ENCODE measurements around the gene MEGF11. TPM values are rescaled to one million over a fixed set of nuclear protein-coding genes. Genes with fewer than 3 reads are reported as not detected.

Gene MEGF11
- total RNA-seq, 1 experiment from 2014 or later: 1.2 TPM

DNA sequence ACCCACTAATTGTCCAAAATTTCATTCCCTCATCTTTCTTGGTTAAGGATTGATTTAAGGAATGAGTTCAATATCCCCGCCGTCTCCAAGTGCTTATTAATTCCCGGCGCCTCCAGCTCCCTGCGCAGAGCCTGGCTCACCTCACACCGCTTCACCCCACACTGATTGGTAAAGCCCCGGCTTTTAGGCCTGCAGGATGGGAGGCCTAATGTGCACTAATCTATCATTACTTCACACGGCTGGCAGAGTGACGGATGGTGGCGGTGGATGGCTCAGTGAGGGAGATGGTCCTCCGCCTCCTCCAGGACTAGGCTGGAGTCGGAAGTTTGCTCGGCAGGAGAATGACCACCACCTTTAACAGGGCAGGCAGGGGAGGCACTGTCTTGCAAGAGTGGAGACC, 81.7 kb downstream of the MEGF11 start:
- Mint-ChIP-seq H3K4me1 (peaks cover 27 to 57% of the 10 kb centered on the region in 2 experiments), H3K4me3 (no peak overlapping the region; a peak in 1 of 5 replicates), H3K9me3 (no peaks in the 10 kb centered on the region), H3K27me3 (ENCODE audit: low read depth) (peaks cover 1% of the 10 kb centered on the region; the same call in 1 of the 2 replicates), H3K27ac (no peak overlapping the region), H3K36me3 (ENCODE audit: insufficient read depth in 1 of 3, low read depth in 3 of 3) (no peaks in the 10 kb centered on the region)
- Histone ChIP-seq H3K79me2 (ENCODE audit: insufficient read depth, low read length) (no peaks in the 10 kb centered on the region), H3K79me1 (ENCODE audit: insufficient read depth, low read depth, low read length, poor library complexity, severe bottlenecking) (no peaks in the 10 kb centered on the region), H3K4me1 (ENCODE audit: insufficient read depth, low read length) (no peaks in the 10 kb centered on the region; the same call in 1 of the 2 replicates), H3K27me3 (ENCODE audit: insufficient read depth, low read length) (no peaks in the 10 kb centered on the region), H3K23me2 (ENCODE audit: insufficient read length, low read depth, low read length, poor library complexity, severe bottlenecking) (no peaks in the 10 kb centered on the region), H3T11ph (ENCODE audit: low read length) (no peak overlapping the region), H3K9ac (ENCODE audit: extremely low read depth, insufficient read length, low read length) (no peak overlapping the region), H2BK15ac (ENCODE audit: low read depth, low read length) (no peak overlapping the region), H3K27ac (ENCODE audit: insufficient read length, low read depth, low read length) (no peak overlapping the region), H3K4me2 (ENCODE audit: insufficient read depth, insufficient read length, low read length) (no peak overlapping the region), H2BK12ac (ENCODE audit: insufficient read length, low read depth, low read length) (no peak overlapping the region), H3K4ac (ENCODE audit: low read depth, low read length) (no peak overlapping the region), H2BK5ac (ENCODE audit: insufficient read length, low read length) (no peak overlapping the region), H4K91ac (ENCODE audit: insufficient read length, low read depth, low read length) (no peak overlapping the region), H3K9me3 (ENCODE audit: control insufficient read depth, low read depth, low read length) (no peaks in the 10 kb centered on the region), H2BK20ac (ENCODE audit: low read depth, low read length, poor library complexity, severe bottlenecking) (no peak overlapping the region), H3K14ac (ENCODE audit: insufficient read depth, low read length) (no peak overlapping the region; the same call in 1 of the 2 replicates), H2AFZ (ENCODE audit: low read length) (no peak overlapping the region), H4K8ac (replicated peaks; ENCODE audit: insufficient read length, low read depth, low read length) (no peak overlapping the region), H4K5ac (ENCODE audit: insufficient read length, low read depth, low read length) (no peak overlapping the region), H2BK120ac (ENCODE audit: low read depth, low read length, poor library complexity, severe bottlenecking) (no peak overlapping the region), H4K20me1 (ENCODE audit: control insufficient read depth, insufficient read depth, insufficient read length) (no peaks in the 10 kb centered on the region), H2AK5ac (ENCODE audit: insufficient read length, low read length) (no peak overlapping the region), H3K56ac (ENCODE audit: insufficient read length, low read depth, low read length) (no peak overlapping the region), H3K18ac (ENCODE audit: insufficient read length, low read depth, low read length) (no peak overlapping the region), H3K23ac (ENCODE audit: insufficient read length, low read depth, low read length) (no peak overlapping the region)
- WGBS (ENCODE audit: extremely low coverage, insufficient read length, low lambda C conversion rate): no CpG with 5 or more reads among the region's 13 CpGs
- no peak for TF ChIP-seq CTCF (conservative IDR thresholded peaks at IDR 0.05)
- no peak for DNase-seq
